Endodermal cell (in vitro differentiated cells): ENCODE measurements around the gene NADK. TPM values are rescaled to one million over a fixed set of nuclear protein-coding genes. Genes with fewer than 3 reads are reported as not detected.

ENCODE experiments used
- DNase-seq: peaks from one replicate; pipeline ENCODE4 v3.0.0-alpha.2; 2017
- H3K27ac ChIP-seq: 2 replicates; pipeline ENCODE4 v1.5.1; 2013; ENCODE audit warnings: mild to moderate bottlenecking, low read depth, low read length, moderate library complexity
- H3K27me3 ChIP-seq: 2 replicates; pipeline ENCODE4 v1.6.1; 2013; ENCODE audit warnings: mild to moderate bottlenecking, low read length, moderate library complexity; ENCODE audit not compliant: insufficient read depth, control insufficient read depth, poor library complexity, severe bottlenecking
- H3K36me3 ChIP-seq: 2 replicates; pipeline ENCODE4 v1.7.0; 2013; ENCODE audit warnings: mild to moderate bottlenecking, low read length, moderate library complexity; ENCODE audit not compliant: control insufficient read depth, insufficient read depth
- H3K4me1 ChIP-seq: one replicate; pipeline ENCODE4 v1.7.0; 2013; ENCODE audit warnings: low read length; ENCODE audit not compliant: control insufficient read depth, insufficient read depth
- H3K4me3 ChIP-seq: 2 replicates; pipeline ENCODE4 v1.5.1; 2013; ENCODE audit warnings: mild to moderate bottlenecking, low read length, moderate library complexity
- H3K9ac ChIP-seq: 2 replicates; pipeline ENCODE4 v1.6.1; 2013; ENCODE audit warnings: mild to moderate bottlenecking, low read length, moderate library complexity; ENCODE audit not compliant: poor library complexity, severe bottlenecking; ENCODE audit errors: extremely low read depth
- H3K9me3 ChIP-seq: 2 replicates; pipeline ENCODE4 v1.6.1; 2013; ENCODE audit warnings: mild to moderate bottlenecking, low read length, moderate library complexity; ENCODE audit not compliant: control insufficient read depth
- H3K27ac Mint-ChIP-seq: 2 replicates; pipeline ENCODE4 v1.8.0; 2020; ENCODE audit warnings: mixed read lengths
- H3K27me3 Mint-ChIP-seq: 2 replicates; pipeline ENCODE4 v1.8.0; 2021; ENCODE audit warnings: mild to moderate bottlenecking, mixed read lengths; ENCODE audit not compliant: insufficient read depth
- H3K36me3 Mint-ChIP-seq: 2 replicates; pipeline ENCODE4 v1.8.0; 2020; ENCODE audit warnings: low read depth, mixed read lengths
- H3K4me1 Mint-ChIP-seq: 2 replicates; pipeline ENCODE4 v1.8.0; 2020; ENCODE audit warnings: mixed read lengths
- H3K4me3 Mint-ChIP-seq: 2 replicates; pipeline ENCODE4 v1.8.0; 2020; ENCODE audit warnings: mild to moderate bottlenecking, moderate library complexity, mixed read lengths
- H3K9me3 Mint-ChIP-seq: 2 replicates; pipeline ENCODE4 v1.8.0; 2020; ENCODE audit warnings: mild to moderate bottlenecking, mixed read lengths
- WGBS, 2 experiments: methylation state at CpG; one replicate each; pipeline versions ENCODE4 v1.1.5 to v1.1.7; 2013; ENCODE audit warnings: missing lambda C conversion rate in 2 of 2, mixed read lengths in 1 of 2; ENCODE audit not compliant: insufficient coverage in 1 of 2, insufficient read length in 1 of 2; 5-methylcytosine and 5-hydroxymethylcytosine counted together
- total RNA-seq, 2 donors: library from RNA; stranded (reverse); fragmentation: NEBNext Ultra II Directional in 1 of 2; extraction: Animal tissue kit (Norgen Biotek cat#: 25700) in 1 of 2; gene quantifications; 2 replicates in 1 of 2; 3 replicates in 1 of 2; pipeline ENCODE4 v1.2.1, GENCODE V29; 2021
- TF ChIP-seq, protein P1 (sequence below): fragments of 200-600 bp; sonication (generic); conservative IDR thresholded peaks from 2 replicates; pipeline ENCODE4 v1.5.0; 2021; ENCODE audit warnings: antibody characterized with exemption, mild to moderate bottlenecking

NADK gene
- total RNA-seq, 2 donors from 2014 or later, result 75.2 to 81.6 TPM

DNA sequence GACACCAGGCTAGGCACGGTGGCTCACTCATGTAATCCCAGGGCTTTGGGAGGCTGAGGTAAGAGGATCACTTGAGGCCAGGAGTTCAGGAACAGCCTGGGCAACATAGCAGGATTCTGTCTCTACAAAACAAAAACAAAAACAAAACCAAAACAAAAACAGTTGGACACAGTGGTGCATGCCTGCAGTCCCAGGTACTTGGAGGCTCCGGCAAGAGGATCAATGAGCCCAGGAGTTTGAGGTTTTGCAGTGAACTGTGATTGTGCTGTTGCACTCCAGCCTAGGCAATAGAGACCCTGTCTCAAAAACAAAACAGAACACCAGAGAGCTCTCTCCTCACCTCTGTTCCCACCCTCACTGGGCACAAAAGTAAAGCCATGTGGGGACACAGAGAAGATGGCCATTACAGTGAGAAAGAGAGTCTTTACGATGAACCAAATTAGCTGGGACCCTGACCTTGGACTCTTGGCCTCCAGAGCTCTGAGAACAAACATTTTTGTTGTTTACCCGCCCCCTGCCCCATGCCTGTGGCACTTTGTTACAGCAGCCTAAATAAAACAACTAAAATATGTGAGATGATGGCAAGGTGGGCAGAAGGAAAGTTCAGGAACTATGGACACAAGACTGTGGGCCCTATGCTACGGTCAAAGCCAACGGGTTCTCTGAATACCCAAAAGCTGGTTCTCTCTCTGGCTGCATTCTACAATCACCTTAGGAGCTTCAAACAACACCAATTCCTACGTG, 9.8 kb downstream of the NADK start:
- no peak for DNase-seq
- H3K4me3 ChIP-seq, result no peak overlapping the region
- TF ChIP-seq, protein P1, sequence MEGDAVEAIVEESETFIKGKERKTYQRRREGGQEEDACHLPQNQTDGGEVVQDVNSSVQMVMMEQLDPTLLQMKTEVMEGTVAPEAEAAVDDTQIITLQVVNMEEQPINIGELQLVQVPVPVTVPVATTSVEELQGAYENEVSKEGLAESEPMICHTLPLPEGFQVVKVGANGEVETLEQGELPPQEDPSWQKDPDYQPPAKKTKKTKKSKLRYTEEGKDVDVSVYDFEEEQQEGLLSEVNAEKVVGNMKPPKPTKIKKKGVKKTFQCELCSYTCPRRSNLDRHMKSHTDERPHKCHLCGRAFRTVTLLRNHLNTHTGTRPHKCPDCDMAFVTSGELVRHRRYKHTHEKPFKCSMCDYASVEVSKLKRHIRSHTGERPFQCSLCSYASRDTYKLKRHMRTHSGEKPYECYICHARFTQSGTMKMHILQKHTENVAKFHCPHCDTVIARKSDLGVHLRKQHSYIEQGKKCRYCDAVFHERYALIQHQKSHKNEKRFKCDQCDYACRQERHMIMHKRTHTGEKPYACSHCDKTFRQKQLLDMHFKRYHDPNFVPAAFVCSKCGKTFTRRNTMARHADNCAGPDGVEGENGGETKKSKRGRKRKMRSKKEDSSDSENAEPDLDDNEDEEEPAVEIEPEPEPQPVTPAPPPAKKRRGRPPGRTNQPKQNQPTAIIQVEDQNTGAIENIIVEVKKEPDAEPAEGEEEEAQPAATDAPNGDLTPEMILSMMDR, result no peak
- H3K36me3 ChIP-seq, result peaks cover 46% of the 10 kb centered on the region
- peaks cover 18% of the 10 kb centered on the region for H3K9me3 ChIP-seq
- Mint-ChIP-seq H3K9me3 (peaks cover 28% of the 10 kb centered on the region), H3K4me1 (no peaks in the 10 kb centered on the region), H3K27ac (peak overlapping the region; percentile 61), H3K4me3 (no peak overlapping the region), H3K36me3 (peaks cover 69% of the 10 kb centered on the region), H3K27me3 (no peaks in the 10 kb centered on the region)
- no peak overlapping the region for H3K9ac ChIP-seq
- H3K27me3 ChIP-seq, result no peaks in the 10 kb centered on the region
- H3K27ac ChIP-seq, result no peak overlapping the region
- WGBS, 2 experiments, result 96 to 100% methylated on average over 6 to 7 of the region's 7 CpGs
- no peaks in the 10 kb centered on the region for H3K4me1 ChIP-seq

DNA sequence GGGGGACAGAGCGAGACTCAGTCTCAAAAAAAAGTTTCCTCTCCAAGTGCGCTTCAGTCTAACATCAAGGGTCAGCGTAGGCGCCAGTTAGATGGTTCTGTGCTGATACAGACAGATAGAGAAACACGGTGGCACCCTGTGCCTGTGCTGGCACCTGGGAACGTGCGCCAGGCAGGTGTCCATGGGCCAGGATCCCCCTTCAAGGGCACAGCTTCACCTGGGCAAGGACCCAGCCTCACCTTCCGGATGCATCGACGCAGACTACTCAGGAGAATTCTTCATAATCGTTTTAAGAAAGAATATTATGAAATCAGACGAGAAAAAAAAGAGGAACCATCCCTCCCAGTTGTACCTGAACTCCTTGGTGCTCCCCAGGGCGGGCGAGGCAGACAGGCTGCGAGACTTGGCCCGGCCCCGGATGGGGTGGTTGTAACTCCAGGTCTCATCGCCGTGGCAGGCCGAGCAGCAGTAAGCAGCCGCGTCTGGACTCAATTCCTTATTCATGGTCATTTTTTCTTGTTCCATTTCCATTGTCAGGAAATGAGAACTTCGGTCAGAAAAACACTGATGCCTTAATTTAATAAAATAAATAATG, 13.3 kb downstream of the NADK start:
- Histone ChIP-seq H3K27me3 (no peaks in the 10 kb centered on the region), H3K4me3 (no peak overlapping the region), H3K9me3 (no peaks in the 10 kb centered on the region), H3K4me1 (no peaks in the 10 kb centered on the region), H3K9ac (no peak overlapping the region), H3K36me3 (peaks cover 49% of the 10 kb centered on the region), H3K27ac (no peak overlapping the region)
- TF ChIP-seq, protein P1, result no peak
- Mint-ChIP-seq H3K27me3 (no peaks in the 10 kb centered on the region), H3K4me3 (no peak overlapping the region), H3K9me3 (peaks cover 9% of the 10 kb centered on the region), H3K36me3 (peaks cover 70% of the 10 kb centered on the region), H3K4me1 (no peaks in the 10 kb centered on the region), H3K27ac (peak overlapping the region; percentile 26)
- 94 to 95% methylated on average over 17 to 22 of the region's 23 CpGs for WGBS, 2 experiments
- DNase-seq, result no peak

DNA sequence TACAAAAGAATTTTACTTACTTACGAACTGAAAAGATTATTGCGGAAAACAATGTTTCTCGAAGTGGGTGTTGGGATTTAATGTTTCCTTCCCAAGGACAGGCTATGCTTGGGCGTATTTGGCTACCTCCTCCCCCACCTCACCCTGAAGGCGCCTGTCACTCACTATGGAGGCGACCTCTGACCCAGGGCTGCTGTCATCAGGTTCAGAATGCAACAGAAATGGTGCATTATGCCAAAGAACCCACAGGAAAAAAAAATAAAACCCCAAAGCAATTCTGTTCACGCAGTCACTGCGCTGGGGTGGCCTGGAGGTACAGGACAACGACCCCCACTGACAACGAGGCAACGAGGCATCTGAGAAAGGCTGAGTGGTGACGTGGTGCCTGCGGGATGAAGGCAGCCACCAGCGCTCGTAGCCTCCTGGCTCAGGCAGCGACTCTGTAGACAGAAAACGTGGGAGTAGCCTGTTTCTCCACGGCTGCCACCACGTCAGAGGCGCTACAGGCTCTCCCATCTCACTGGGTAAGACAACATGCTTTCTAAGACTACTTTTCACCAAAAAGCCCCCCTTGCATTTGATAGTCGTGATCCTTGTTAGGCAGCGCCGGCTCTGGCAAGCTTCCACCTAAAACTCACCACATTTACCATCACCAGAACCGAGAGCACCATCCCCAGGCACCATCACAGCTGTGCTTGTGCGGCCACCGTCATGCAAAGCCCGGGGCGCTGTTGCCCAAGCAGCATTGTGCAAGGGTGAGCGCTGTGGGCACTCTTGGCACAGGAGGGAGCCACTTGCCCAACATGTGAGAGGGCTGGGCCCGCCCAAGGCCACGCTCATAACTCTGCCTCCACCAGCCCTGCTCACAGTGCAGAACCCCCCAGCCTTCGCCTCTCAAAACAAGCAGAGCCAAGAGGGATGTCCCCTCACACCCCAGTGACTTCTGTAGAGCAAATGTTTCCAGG, 14.3 kb downstream of the NADK start:
- H3K9ac ChIP-seq, result no peak overlapping the region

More for the DNA sequence above, 14.3 kb downstream of the NADK start:
- H3K36me3 Mint-ChIP-seq, result peaks cover 73% of the 10 kb centered on the region
- Histone ChIP-seq H3K27ac (no peak overlapping the region), H3K36me3 (peaks cover 52% of the 10 kb centered on the region), H3K27me3 (no peaks in the 10 kb centered on the region), H3K4me1 (no peaks in the 10 kb centered on the region), H3K9me3 (no peaks in the 10 kb centered on the region), H3K4me3 (no peak overlapping the region)
- TF ChIP-seq, protein P1, result no peak
- no peak for DNase-seq
- no peaks in the 10 kb centered on the region for H3K27me3 Mint-ChIP-seq
- no peak overlapping the region for H3K4me3 Mint-ChIP-seq
- peaks cover 6% of the 10 kb centered on the region for H3K9me3 Mint-ChIP-seq
- no peaks in the 10 kb centered on the region for H3K4me1 Mint-ChIP-seq
- H3K27ac Mint-ChIP-seq, result no peak overlapping the region
- 91 to 97% methylated on average over 26 to 32 of the region's 32 CpGs for WGBS, 2 experiments
